Colonic mucosa (tissue), 4 donors: Measurements from ENCODE around the gene GRK5. TPM values are rescaled to one million over a fixed set of nuclear protein-coding genes. Genes with fewer than 3 reads are reported as not detected.

Source experiments
- DNase-seq: peaks from one replicate; pipeline ENCODE4 v3.0.0-alpha.2; 2020
- H3K27ac ChIP-seq: fragments of 200-600 bp; one replicate; pipeline ENCODE4 v1.8.0; 2021
- H3K27me3 ChIP-seq: fragments of 200-600 bp; one replicate; pipeline ENCODE4 v1.8.0; 2021
- H3K36me3 ChIP-seq: fragments of 200-600 bp; one replicate; pipeline ENCODE4 v1.8.0; 2021
- H3K4me1 ChIP-seq: fragments of 200-600 bp; one replicate; pipeline ENCODE4 v1.8.0; 2021; ENCODE audit warnings: mild to moderate bottlenecking
- H3K4me3 ChIP-seq: fragments of 200-600 bp; one replicate; pipeline ENCODE4 v1.8.0; 2021
- H3K9ac ChIP-seq, 2 donors: one replicate each; pipeline ENCODE4 v1.7.0; 2013; ENCODE audit warnings: control low read depth in 2 of 2, low read depth in 2 of 2, low read length in 2 of 2
- H3K9me3 ChIP-seq: fragments of 200-600 bp; one replicate; pipeline ENCODE4 v1.8.0; 2021
- CTCF ChIP-seq: fragments of 200-600 bp; IDR thresholded peaks from one replicate; pipeline ENCODE4 v1.8.0; 2022; ENCODE audit warnings: antibody characterized with exemption, mild to moderate bottlenecking
- intact Hi-C: fragments of 100-400 bp; cut with DNase I; formaldehyde crosslinking; loops from one replicate; pipeline ENCODE4 v1.14.1; 2022
- total RNA-seq, 2 donors: library from RNA; stranded (reverse); fragmentation: NEBNext Ultra II Directional in 1 of 2; extraction: Animal tissue kit (Norgen Biotek cat#: 25700) in 1 of 2; gene quantifications; one replicate each; pipeline ENCODE4 v1.2.1, GENCODE V29; 2021
- donor health status: healthy.
- donor health status: DM: no; HTN: no; CAD: no.
- donor health status: DM: no; HTN: no; CAD: no.

GRK5 gene
- total RNA-seq, 2 donors from 2014 or later: 4.6 to 12.7 TPM

- no peak for DNase-seq
- H3K36me3 ChIP-seq: no peaks in the 10 kb centered on the region
- H3K9ac ChIP-seq: no peak overlapping the region
- no peak overlapping the region for H3K4me3 ChIP-seq
- H3K4me1 ChIP-seq: no peaks in the 10 kb centered on the region
- intact Hi-C loops: no loop called here
- no peak overlapping the region for H3K27ac ChIP-seq
- H3K27me3 ChIP-seq: no peaks in the 10 kb centered on the region
- H3K9me3 ChIP-seq: no peaks in the 10 kb centered on the region
- no peak for TF ChIP-seq CTCF
Observed at GRCh38 chr10:119283818-119284217, 76.4 kb downstream of the GRK5 start.

GRCh38 chr10:119284679-119285096 lies 77.3 kb downstream of the GRK5 start:
- no peak for TF ChIP-seq CTCF
- Histone ChIP-seq H3K27ac (no peak overlapping the region), H3K9ac (no peak overlapping the region), H3K4me1 (no peaks in the 10 kb centered on the region), H3K9me3 (no peaks in the 10 kb centered on the region), H3K27me3 (no peaks in the 10 kb centered on the region), H3K36me3 (no peaks in the 10 kb centered on the region), H3K4me3 (no peak overlapping the region)
- intact Hi-C loops: no loop called here
- DNase-seq: no peak

- H3K4me1 ChIP-seq: no peaks in the 10 kb centered on the region
- H3K27ac ChIP-seq: no peak overlapping the region
- H3K36me3 ChIP-seq: no peaks in the 10 kb centered on the region
- intact Hi-C loops: no loop called here
- H3K9me3 ChIP-seq: no peaks in the 10 kb centered on the region
- no peak overlapping the region for H3K9ac ChIP-seq
- no peak overlapping the region for H3K4me3 ChIP-seq
- no peaks in the 10 kb centered on the region for H3K27me3 ChIP-seq
- TF ChIP-seq CTCF: no peak
- DNase-seq: no peak
Observed at GRCh38 chr10:119285495-119286267, 78.3 kb downstream of the GRK5 start.

- intact Hi-C loops: no loop called here
- H3K4me1 ChIP-seq: no peaks in the 10 kb centered on the region
- H3K27ac ChIP-seq: no peak overlapping the region
- TF ChIP-seq CTCF: no peak
- no peaks in the 10 kb centered on the region for H3K9me3 ChIP-seq
- no peaks in the 10 kb centered on the region for H3K27me3 ChIP-seq
- H3K9ac ChIP-seq: no peak overlapping the region
- H3K4me3 ChIP-seq: no peak overlapping the region
- H3K36me3 ChIP-seq: no peaks in the 10 kb centered on the region
- DNase-seq: no peak
Observed at GRCh38 chr10:119286516-119286915, 79.1 kb downstream of the GRK5 start.

GRCh38 chr10:119286983-119287633 lies 79.7 kb downstream of the GRK5 start:
- Histone ChIP-seq H3K4me1 (no peaks in the 10 kb centered on the region), H3K9ac (no peak overlapping the region), H3K9me3 (no peaks in the 10 kb centered on the region), H3K27me3 (no peaks in the 10 kb centered on the region), H3K4me3 (no peak overlapping the region), H3K27ac (no peak overlapping the region), H3K36me3 (no peaks in the 10 kb centered on the region)
- DNase-seq: no peak
- intact Hi-C loops: no loop called here
- TF ChIP-seq CTCF: no peak
